Liver (tissue), 9 donors: ENCODE results near the gene TBC1D12. TPM values are rescaled to one million over a fixed set of nuclear protein-coding genes. Genes with fewer than 3 reads are reported as not detected.

Experiments used
- DNase-seq: peaks from one replicate; pipeline ENCODE4 v3.0.0-alpha.2; 2017; ENCODE audit warnings: low spot score
- H3K27ac ChIP-seq, 2 donors: one replicate each; pipeline ENCODE4 v1.7.0; 2013; ENCODE audit warnings: inconsistent platforms in 2 of 2, low read length in 2 of 2, control low read depth in 1 of 2, low read depth in 1 of 2, mild to moderate bottlenecking in 1 of 2
- H3K27me3 ChIP-seq, 4 donors: one replicate each; pipeline versions ENCODE4 v1.6.1 to v1.7.0; 2013; ENCODE audit warnings: low read length in 3 of 4, inconsistent platforms in 1 of 4, mild to moderate bottlenecking in 1 of 4, moderate library complexity in 1 of 4; ENCODE audit not compliant: control insufficient read depth in 4 of 4, insufficient read depth in 4 of 4
- H3K36me3 ChIP-seq, 4 donors: one replicate each; pipeline versions ENCODE4 v1.6.1 to v1.7.0; 2013; ENCODE audit warnings: low read length in 3 of 4, mild to moderate bottlenecking in 3 of 4, low read depth in 1 of 4, moderate library complexity in 1 of 4; ENCODE audit not compliant: control insufficient read depth in 4 of 4, insufficient read depth in 3 of 4
- H3K4me1 ChIP-seq, 4 donors: one replicate each; pipeline versions ENCODE4 v1.6.1 to v1.7.0; 2013; ENCODE audit warnings: low read length in 3 of 4, mild to moderate bottlenecking in 3 of 4, moderate library complexity in 1 of 4; ENCODE audit not compliant: control insufficient read depth in 4 of 4, insufficient read depth in 4 of 4
- H3K4me3 ChIP-seq, 3 donors: one replicate each; pipeline versions ENCODE4 v1.6.1 to v1.7.0; 2013; ENCODE audit warnings: low read length in 3 of 3, control low read depth in 1 of 3, low read depth in 1 of 3, mild to moderate bottlenecking in 1 of 3
- H3K9ac ChIP-seq, 2 donors: one replicate each; pipeline ENCODE4 v1.7.0; 2013; ENCODE audit warnings: low read length in 2 of 2, mild to moderate bottlenecking in 2 of 2, moderate library complexity in 2 of 2, control low read depth in 1 of 2, low read depth in 1 of 2
- H3K9me3 ChIP-seq, 4 donors: one replicate each; pipeline versions ENCODE4 v1.6.1 to v1.7.0; 2013; ENCODE audit warnings: low read length in 3 of 4; ENCODE audit not compliant: control insufficient read depth in 4 of 4
- ATF3 ChIP-seq: IDR thresholded peaks from 2 replicates; pipeline ENCODE4 v1.6.1; 2016; ENCODE audit warnings: antibody characterized with exemption
- FOXA1 ChIP-seq: IDR thresholded peaks from 2 replicates; pipeline ENCODE4 v1.6.1; 2016; ENCODE audit warnings: antibody characterized with exemption
- FOXA2 ChIP-seq: IDR thresholded peaks from 2 replicates; pipeline ENCODE4 v1.6.1; 2016; ENCODE audit warnings: antibody characterized with exemption
- GABPA ChIP-seq, 2 donors: IDR thresholded peaks in 1 of 2; conservative IDR thresholded peaks in 1 of 2; 2 replicates each; pipeline ENCODE4 v1.6.1; 2016; ENCODE audit warnings: antibody characterized with exemption in 2 of 2, mild to moderate bottlenecking in 1 of 2, moderate library complexity in 1 of 2
- HNF4A ChIP-seq, 2 donors: conservative IDR thresholded peaks; 2 replicates each; pipeline ENCODE4 v1.6.1; 2016; ENCODE audit warnings: antibody characterized with exemption in 2 of 2, mild to moderate bottlenecking in 2 of 2
- HNF4G ChIP-seq: IDR thresholded peaks from 2 replicates; pipeline ENCODE4 v1.6.1; 2016; ENCODE audit warnings: antibody characterized with exemption
- JUND ChIP-seq, 2 donors: IDR thresholded peaks; 2 replicates each; pipeline ENCODE4 v1.6.1; 2016; ENCODE audit warnings: antibody characterized with exemption in 2 of 2
- MAX ChIP-seq: IDR thresholded peaks from 2 replicates; pipeline ENCODE4 v1.6.1; 2016; ENCODE audit warnings: antibody characterized with exemption
- REST ChIP-seq: IDR thresholded peaks from 2 replicates; pipeline ENCODE4 v1.6.1; 2016; ENCODE audit warnings: antibody characterized with exemption, mild to moderate bottlenecking
- RXRA ChIP-seq, 2 donors: IDR thresholded peaks; 2 replicates each; pipeline ENCODE4 v1.6.1; 2017 to 2018; ENCODE audit warnings: antibody characterized with exemption in 2 of 2, mild to moderate bottlenecking in 1 of 2
- SP1 ChIP-seq: IDR thresholded peaks from 2 replicates; pipeline ENCODE4 v1.6.1; 2018; ENCODE audit warnings: antibody characterized with exemption, mild to moderate bottlenecking
- WGBS: extraction: QIAGEN DNeasy Blood & Tissue Kit; methylation state at CpG from one replicate; pipeline ENCODE4 v1.1.7; 2013; 5-methylcytosine and 5-hydroxymethylcytosine counted together
- polyA plus RNA-seq, 2 donors: library from polyadenylated mRNA; stranded (reverse) in 1 of 2; unstranded in 1 of 2; fragments of 200-250 nt in 1 of 2; fragments of >200 nt in 1 of 2; fragmentation: Nextera tagmentation in 1 of 2; extraction: Ambion mirVana in 1 of 2; gene quantifications; one replicate each; pipeline versions ENCODE4 v1.2.1 to v1.2.3, GENCODE V29; 2013 to 2015
- total RNA-seq, 2 donors: library from RNA; depleted of rRNA; stranded (reverse); fragments of >200 nt; gene quantifications; one replicate each; pipeline ENCODE4 v1.2.3, GENCODE V29; 2014
- TF ChIP-seq, protein P1 (sequence below): IDR thresholded peaks from 2 replicates; pipeline ENCODE4 v1.6.1; 2016; ENCODE audit warnings: antibody characterized with exemption
- donor health status: healthy.
- donor health status: healthy.
- donor health status: healthy.
- donor health status: healthy.
- donor health status: healthy.

Gene TBC1D12
- total and polyA plus RNA-seq, 4 donors: 2.6 to 7.5 (median 5.0) TPM

DNA sequence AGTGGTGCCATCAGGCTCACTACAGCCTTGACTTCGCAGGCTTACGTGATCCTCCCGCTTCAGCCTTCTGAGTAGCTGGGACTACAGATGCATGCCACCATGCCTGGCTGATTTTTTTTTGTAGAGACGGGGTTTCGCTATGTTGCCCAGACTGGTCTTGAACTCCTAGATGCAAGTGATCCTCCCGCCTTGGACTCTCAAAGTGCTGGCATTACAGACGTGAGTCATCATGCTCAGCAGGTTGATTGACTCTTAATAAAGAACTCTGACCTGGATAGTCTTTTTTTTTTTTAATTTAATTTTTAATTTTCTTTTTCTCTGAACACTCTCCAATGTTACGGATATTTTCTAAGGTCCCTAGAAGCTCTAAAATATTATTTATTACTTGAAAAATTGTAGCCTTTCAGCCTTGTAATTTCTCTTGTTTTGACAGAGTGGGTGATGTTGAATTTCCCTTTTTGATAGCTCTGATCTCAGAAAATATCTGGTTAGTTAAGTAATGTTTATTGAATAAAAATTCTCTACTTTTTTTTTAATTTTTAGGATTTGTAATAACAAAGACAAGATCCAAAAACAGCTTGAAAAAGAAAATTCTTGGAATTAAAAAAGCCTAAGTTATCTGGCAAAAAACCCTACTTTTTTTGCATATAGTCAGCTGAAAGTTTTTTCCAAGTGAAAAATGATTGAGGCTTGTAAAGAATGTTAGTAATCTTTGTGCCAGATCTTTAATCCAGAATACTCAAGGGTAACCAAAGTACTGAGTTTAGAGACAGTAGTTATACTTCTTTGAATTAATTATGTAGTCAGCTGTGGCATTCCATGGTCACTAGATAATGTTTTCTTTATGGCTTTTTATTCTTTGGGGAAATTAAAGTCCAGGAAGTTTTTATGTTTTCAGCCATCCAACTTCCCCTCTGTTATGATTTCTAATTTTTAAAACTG lies 26.7 kb downstream of the TBC1D12 start:
- WGBS: 91% methylated on average over 8 of the region's 8 CpGs

DNA sequence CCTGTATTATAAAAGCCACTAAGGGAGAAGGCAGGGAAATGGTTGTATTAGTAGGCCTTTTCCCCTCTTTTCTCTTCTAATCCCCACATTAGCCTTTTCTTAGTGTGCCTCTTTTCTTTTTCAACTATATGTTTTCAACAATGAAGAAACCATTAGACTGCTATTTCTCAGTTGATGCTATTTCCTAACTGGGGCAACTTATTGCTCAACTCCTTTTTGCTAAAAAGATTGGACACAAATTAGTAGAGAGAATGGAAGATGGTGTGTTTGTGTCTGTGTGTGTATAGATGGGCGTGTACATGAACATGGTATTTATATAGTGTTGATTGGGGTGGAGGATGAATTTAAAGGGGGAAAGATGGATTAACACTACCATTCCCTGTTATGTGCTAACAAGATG lies 28.4 kb downstream of the TBC1D12 start:
- DNase-seq: no peak
- H3K36me3 ChIP-seq: no peaks in the 10 kb centered on the region
- TF ChIP-seq FOXA2 (no peak), REST (no peak), FOXA1 (no peak), ATF3 (no peak), HNF4G (no peak), RXRA (IDR thresholded peaks at IDR 0.05) (no peak), SP1 (no peak)
- TF ChIP-seq, protein P1, sequence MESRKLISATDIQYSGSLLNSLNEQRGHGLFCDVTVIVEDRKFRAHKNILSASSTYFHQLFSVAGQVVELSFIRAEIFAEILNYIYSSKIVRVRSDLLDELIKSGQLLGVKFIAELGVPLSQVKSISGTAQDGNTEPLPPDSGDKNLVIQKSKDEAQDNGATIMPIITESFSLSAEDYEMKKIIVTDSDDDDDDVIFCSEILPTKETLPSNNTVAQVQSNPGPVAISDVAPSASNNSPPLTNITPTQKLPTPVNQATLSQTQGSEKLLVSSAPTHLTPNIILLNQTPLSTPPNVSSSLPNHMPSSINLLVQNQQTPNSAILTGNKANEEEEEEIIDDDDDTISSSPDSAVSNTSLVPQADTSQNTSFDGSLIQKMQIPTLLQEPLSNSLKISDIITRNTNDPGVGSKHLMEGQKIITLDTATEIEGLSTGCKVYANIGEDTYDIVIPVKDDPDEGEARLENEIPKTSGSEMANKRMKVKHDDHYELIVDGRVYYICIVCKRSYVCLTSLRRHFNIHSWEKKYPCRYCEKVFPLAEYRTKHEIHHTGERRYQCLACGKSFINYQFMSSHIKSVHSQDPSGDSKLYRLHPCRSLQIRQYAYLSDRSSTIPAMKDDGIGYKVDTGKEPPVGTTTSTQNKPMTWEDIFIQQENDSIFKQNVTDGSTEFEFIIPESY: no peak
- no peaks in the 10 kb centered on the region for H3K9me3 ChIP-seq
- H3K27me3 ChIP-seq: no peaks in the 10 kb centered on the region
- H3K9ac ChIP-seq: no peak overlapping the region
- peaks cover 0 to 3% (median 0%) of the 10 kb centered on the region in 4 donors for H3K4me1 ChIP-seq
- WGBS: 95% methylated on average over 1 of the region's 1 CpG
- H3K27ac ChIP-seq: no peak overlapping the region
- no peak overlapping the region for H3K4me3 ChIP-seq

More for the DNA sequence above, 26.7 kb downstream of the TBC1D12 start:
- DNase-seq: no peak
- H3K27me3 ChIP-seq: no peaks in the 10 kb centered on the region
- H3K9ac ChIP-seq: no peak overlapping the region
- TF ChIP-seq SP1 (no peak), JUND (IDR thresholded peaks at IDR 0.05) (no peak), FOXA1 (no peak), HNF4G (no peak), HNF4A (conservative IDR thresholded peaks at IDR 0.05) (no peak), GABPA (IDR thresholded peaks at IDR 0.05 in 1 of 2, conservative IDR thresholded peaks at IDR 0.05 in 1 of 2) (no peak), ATF3 (no peak), MAX (no peak)
- TF ChIP-seq, protein P1: no peak
- no peaks in the 10 kb centered on the region for H3K36me3 ChIP-seq
- H3K9me3 ChIP-seq: peaks cover 2 to 8% (median 3%) of the 10 kb centered on the region in 4 donors
- no peak overlapping the region for H3K27ac ChIP-seq
- peaks cover 0 to 3% (median 0%) of the 10 kb centered on the region in 4 donors for H3K4me1 ChIP-seq
- H3K4me3 ChIP-seq: no peak overlapping the region
